Measurements from ENCODE around the gene SGK2.
"Not testable (repeated sequence)": the region's sequence is repeated elsewhere in the genome, so short reads cannot be mapped to it uniquely, and the experiment has no call there.

Gene SGK2

DNA sequence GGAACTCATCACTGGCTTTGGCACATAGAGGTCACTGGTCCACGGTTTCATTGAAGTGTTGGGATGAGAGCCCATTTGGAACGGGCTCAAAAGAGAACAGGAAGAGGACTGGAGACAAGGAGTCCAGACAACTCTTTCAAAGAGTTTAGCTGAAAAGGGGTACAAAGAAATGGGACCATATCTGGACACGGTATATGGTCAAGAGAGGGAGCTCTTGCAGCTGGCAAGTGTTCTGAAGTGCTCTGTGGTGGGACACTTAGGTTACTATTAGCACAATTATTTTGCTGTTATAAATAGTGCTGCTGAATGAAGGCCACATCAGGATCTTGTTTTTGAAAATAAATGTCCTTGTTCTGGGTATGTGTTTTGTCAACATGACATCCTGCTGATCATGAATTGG lies 4.6 kb downstream of the SGK2 start:
- DNase-seq (ENCODE audit: low spot score), result no peak
- FAIRE-seq, result no peak

DNA sequence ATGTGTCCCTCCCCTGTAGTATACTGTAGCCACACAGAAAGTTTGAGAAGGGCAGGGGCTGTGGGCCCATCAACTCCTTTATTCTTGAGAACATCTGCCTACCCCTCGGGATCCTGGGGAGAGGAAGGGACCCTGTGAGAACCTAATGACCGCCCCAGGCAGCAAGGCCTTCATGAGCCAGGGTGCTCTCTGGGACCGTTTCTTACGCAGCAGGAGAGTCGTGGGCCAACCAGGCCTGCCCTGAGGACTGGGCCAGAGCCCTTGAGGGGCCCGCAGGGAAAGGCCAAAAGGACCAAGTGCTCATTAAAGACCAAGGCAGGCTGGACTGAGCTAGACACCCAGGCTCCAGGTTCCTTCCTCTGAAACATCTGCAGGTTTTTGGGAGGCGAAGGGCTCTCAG lies 5.2 kb downstream of the SGK2 start:
- FAIRE-seq, result no peak
- DNase-seq (ENCODE audit: low spot score), result no peak

DNA sequence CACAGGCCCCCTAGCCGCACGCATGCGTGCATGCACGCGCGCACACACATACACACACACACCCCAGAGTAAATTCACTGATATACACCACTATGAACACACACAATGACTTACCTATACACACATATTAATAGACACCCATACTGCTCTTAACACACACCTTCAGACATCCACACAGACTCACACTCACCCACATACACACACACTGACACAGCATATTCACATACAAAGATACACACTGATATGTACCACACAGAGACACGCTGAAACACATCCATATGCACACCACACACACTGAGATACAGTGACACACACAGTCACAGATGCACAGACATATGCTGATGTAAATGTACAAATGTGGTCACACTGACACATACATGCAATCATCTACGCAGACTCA lies 5.6 kb downstream of the SGK2 start:
- DNase-seq (ENCODE audit: low spot score) (no peak), FAIRE-seq (no peak)

DNA sequence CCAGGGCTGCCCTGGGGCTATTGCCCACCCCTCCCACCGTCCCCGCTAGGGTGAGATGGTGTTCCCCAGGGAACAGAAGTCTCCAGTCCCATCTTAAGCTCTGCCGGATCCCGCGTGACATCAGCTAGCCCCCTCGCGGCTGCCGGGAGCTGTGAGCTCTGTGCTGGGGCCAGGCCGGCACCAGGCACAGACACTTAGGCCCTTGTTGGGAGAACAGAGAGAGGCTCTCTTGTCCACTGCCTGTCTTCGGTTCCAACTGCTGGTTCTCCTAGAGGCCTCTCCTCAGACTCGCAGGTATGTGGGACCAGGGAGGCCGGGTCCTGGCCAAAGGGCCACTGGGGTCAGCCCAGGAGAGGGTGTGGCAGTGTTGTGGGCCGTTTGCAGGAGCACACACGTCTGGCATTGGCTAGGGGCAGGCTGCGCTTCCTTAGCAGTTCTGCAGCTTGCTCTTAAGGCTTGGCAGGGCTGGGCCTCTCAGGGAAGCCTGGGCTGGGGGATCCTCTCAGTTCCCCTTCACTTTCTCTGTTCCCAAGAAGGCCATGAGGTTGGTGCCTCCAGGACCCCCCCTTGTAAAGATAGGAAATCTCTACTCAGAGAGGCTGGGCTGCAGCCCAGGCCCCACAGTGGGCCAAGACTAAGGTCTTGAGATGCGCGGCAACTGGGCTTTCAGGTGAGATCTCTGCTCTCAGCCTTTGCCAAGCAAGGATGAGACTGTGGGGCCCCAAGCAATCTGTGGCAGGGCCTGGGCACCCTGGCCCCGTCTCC lies 6.3 kb downstream of the SGK2 start:
- FAIRE-seq (no peak), DNase-seq (ENCODE audit: low spot score) (no peak)

DNA sequence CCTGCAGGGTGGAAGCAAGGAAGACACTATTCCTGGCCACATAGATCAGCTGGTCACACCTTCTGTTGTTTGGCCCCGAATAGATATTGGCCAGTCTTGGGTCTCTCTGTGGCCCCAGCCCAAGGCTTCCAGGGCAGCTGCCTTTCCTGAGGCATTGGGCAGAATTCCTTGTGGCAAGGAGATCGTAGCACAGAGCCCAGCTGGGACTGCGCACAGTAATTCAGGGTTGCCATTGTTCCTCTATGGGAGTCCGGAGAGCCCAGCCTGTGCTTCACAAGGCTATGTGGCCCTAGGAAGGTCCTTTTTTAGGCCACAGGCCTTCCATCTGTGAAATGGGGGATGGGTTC lies 6.9 kb downstream of the SGK2 start:
- no peak for FAIRE-seq
- no peak for DNase-seq (ENCODE audit: low spot score)

DNA sequence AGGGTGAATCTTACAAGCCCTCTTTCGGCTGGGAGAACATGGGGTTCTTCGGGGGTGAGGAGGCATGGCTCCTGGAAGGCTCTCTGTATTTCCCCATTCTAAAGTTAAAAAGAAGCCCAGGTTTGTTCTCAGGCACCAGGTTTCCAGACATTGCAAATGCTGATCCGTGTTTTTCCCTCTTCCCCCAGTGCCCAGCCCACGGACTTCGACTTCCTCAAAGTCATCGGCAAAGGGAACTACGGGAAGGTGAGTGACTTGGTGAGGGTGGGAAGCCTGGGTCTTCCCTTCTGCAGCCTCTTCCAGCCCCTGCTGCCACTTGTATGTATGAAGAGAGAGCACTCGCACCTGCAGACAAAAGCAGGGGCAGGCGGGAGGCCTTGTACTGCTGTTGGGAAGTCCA lies 8.7 kb downstream of the SGK2 start:
- FAIRE-seq (no peak), DNase-seq (ENCODE audit: low spot score) (no peak)

DNA sequence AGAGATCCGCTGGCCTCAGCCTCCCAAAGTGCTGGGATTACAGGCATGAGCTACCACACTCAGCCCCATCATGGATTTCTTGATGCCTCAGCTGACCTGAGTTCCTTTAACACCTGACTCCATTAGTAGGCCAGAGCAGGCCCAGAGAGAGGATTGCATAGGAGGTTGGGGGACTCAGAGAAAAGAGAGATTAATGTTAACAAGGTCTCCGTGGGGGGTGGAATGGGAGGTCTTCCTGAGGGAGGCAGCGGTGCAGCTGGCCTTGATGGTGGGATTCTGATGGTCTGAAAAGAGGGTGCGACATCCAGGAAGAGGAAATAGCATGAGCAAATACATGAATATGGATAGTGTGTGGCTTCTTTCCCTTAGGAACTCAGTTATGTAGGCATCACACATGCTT lies 9.9 kb downstream of the SGK2 start:
- FAIRE-seq, result no peak
- DNase-seq (ENCODE audit: low spot score), result no peak

DNA sequence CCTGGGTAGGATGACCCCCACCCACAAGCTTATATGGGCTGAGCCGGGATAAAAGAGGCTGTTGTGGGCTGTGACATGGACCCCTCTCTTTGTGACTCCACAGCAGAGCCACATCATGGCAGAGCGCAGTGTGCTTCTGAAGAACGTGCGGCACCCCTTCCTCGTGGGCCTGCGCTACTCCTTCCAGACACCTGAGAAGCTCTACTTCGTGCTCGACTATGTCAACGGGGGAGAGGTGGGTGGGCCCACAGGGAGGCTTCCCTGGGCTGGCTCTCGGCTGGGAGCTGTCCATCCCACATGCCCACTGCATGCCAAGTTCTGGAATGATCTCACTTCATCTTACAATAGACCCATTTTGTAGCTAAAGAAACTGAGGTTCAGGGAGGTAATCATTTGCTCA lies 10.5 kb downstream of the SGK2 start:
- no peak for FAIRE-seq
- DNase-seq (ENCODE audit: low spot score), result no peak

DNA sequence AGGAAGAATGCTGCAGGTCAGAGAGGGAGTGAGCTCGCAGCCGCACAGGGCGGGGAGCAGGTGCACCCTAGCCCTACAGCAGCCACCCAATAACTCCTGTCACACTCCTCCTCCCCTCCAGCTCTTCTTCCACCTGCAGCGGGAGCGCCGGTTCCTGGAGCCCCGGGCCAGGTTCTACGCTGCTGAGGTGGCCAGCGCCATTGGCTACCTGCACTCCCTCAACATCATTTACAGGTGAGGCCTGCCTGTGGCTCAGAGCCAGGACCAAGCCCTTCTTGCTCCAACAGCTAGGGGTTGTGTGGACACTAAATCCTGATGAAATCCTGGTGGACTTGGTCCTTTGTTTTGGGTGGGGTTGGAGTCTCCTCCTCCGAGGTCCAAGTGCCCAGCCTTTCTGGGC lies 11.7 kb downstream of the SGK2 start:
- DNase-seq (ENCODE audit: low spot score), result no peak
- FAIRE-seq, result no peak

DNA sequence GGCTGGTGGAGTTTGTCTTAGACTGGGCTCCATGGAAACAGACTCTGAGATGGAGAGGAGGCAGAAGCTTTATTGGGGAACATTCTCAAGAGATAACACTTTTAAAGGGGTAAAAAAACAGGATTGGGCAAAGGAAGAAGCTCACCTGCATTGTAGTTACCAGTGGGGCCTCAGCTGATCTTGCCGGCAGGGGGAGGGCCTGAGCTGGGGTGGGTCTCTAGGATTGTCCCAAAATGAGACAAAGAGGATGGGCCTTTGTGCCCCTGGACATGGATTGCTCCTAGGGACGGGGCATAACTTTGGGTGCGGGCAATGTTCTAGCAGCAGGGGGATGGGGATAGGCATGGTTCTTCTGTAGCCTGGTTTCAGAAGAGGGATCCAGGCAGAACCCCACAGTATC lies 12.5 kb downstream of the SGK2 start:
- DNase-seq (ENCODE audit: low spot score) (no peak), FAIRE-seq (no peak)

DNA sequence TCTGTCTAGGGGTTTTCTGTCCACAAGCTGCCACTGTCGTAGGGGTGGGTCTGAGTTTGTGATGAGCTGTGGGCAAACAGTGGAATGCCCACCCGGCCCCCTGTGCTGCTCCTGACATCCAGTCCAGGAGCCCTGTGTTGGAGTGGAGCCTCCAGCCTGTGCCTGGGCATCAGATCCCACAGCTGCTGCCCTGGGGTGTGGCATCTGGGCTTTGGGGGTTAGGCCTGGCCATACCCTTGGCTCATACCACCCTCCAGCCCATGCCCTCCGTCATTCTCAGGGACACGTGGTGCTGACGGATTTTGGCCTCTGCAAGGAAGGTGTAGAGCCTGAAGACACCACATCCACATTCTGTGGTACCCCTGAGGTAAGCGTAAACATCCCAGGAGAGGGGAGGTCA lies 12.9 kb downstream of the SGK2 start:
- no peak for FAIRE-seq
- DNase-seq (ENCODE audit: low spot score), result no peak

DNA sequence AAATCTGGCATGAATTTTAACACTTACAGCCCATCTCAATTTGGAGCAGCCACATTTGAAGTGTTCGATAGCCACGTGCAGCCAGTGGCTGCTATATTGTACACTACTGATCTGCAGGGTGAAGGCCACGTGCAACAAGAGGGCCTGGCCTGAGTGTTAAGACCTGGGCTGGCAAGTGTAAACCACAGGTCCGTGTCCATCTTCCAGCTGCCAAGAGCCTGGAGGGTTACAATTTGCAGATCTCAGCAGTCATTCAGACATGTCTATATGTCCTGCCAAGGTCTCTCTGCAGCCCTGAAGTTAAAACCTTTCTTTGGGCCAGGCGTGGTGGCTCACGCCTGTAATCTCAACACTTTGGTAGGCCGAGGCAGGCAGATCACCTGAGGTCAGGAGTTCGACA lies 14.1 kb downstream of the SGK2 start:
- FAIRE-seq (no peak), DNase-seq (ENCODE audit: low spot score) (no peak)

DNA sequence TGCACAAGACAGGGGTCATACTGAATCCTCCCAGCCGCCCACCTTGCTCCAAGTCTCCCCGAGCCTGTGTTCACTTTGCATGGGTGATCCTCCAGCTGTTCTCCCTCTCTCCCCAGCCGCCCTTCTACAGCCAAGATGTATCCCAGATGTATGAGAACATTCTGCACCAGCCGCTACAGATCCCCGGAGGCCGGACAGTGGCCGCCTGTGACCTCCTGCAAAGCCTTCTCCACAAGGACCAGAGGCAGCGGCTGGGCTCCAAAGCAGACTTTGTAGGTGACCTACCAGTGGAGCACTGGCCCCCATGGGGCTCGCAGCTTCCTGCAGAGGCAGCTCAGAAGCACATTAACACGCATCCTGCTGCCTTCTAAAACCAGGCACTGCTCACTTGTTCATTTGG lies 17.3 kb downstream of the SGK2 start:
- DNase-seq (ENCODE audit: low spot score) (no peak), FAIRE-seq (no peak)

DNA sequence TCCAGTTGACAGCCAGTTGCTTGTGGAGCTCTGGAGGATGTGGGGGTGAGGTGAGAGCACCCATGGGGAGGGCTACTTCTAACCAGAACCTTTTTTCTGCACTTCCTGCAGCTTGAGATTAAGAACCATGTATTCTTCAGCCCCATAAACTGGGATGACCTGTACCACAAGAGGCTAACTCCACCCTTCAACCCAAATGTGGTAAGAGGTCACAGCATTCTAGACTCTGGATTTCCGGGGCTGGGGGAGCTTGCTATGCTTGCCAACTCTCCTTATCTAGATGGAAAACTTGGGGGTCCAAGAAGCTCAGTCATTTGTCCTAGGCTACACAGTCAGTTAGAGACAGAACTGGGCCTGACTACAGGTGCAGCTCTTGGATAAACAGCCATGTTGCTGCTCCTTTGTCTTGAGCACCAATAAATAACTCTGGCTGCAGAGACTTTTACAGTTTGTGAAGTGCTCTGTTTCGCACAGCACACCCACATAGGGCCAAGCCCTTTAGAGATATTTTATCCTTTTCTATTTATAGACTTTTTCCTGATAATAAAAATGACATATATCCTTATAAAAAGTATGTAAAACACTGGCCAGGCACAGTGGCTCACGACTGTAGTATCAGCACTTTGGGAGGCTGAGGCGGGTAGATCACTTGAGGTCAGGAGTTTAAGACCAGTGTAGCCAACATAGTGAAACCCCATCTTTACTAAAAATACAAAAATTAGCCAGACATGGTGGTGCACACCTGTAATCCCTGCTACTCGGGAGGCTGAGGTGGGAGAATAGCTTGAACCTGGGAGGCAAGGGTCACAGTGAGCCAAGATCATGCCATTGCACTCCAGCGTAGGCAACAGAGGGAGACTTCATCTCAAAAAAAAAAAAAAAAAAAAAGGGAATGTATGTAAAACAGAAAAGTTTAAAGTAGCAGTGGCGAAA lies 21.3 kb downstream of the SGK2 start:
- no peak for FAIRE-seq
- no peak for DNase-seq (ENCODE audit: low spot score)

DNA sequence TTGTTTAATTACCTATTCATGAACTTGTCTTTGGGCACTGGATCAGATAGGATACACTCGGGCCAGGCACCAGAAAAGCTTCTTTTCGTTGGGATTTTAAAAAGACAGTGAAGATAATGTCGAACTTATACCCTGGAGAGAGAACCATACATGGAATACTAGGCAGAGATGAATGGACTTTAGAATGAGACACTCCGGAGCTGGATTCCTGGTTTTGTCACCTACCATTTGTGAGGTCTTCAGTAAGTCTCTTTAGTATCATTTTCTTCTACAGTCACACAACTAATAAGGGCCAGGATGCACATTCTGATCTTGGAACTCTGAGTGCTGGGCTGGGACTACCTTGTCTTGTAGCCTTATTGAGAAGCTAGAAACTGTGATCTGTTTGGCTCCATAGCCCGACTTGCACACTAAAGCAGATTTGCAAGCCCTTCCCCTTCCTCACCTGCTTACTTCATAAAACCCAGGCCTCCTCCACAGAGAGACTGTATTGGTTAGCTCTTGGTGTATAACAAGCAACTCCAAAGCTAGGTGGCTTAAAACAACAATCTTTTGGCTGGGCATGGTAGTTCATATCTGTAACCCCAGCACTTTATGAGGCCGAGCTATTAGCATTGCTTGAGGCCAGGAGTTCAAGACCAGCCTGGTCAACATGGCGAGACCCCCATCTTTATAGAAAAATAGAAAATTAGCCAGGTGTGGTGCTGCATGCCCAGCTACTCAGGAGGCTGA lies 24.5 kb downstream of the SGK2 start:
- no peak for DNase-seq (ENCODE audit: low spot score)
- no peak for FAIRE-seq

DNA sequence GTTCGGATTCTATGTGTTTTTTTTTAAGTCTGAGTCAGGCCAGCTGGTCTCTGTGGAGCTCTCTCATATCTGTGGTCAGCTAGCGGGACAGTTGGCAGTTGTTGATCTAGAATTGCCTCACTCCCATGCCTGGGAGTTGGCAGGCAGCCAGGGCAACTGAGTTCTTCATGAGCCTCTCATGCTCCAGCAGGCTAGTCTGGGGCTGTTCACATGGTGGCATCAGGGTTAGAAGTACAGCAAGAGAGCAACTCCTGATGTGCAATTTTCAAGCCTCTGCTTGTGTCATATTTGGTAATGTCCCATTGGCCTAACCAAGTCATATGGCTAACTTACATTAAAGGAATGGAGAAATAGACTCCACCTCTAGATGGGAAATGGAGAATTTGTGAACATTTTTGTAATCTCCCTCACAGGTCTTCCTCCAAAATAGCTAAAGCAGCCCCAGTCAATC lies 25.2 kb downstream of the SGK2 start:
- DNase-seq (ENCODE audit: low spot score) (peak; percentile 97), FAIRE-seq (peak; percentile 95)

DNA sequence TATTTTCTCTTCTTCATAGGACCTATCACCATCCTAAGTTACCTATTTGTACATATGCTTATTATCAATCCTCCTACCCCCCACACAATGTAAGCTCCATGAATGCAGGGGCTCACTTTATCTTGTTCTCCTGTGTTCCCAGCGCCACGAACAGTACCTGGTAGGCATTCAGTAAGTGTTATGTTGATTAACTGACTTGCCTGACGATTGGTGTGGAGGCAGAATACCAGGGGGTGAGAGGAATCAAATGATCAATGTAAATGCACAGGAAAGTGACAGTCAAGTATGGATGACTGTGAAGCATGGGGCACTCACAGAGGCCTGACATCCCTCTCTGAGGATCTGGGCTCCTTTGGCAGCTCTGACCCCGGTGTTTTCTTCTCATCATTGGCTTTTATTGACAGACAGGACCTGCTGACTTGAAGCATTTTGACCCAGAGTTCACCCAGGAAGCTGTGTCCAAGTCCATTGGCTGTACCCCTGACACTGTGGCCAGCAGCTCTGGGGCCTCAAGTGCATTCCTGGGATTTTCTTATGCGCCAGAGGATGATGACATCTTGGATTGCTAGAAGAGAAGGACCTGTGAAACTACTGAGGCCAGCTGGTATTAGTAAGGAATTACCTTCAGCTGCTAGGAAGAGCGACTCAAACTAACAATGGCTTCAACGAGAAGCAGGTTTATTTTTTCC lies 25.8 kb downstream of the SGK2 start:
- FAIRE-seq, result peak; percentile 51
- peak; percentile 86 for DNase-seq (ENCODE audit: low spot score)

DNA sequence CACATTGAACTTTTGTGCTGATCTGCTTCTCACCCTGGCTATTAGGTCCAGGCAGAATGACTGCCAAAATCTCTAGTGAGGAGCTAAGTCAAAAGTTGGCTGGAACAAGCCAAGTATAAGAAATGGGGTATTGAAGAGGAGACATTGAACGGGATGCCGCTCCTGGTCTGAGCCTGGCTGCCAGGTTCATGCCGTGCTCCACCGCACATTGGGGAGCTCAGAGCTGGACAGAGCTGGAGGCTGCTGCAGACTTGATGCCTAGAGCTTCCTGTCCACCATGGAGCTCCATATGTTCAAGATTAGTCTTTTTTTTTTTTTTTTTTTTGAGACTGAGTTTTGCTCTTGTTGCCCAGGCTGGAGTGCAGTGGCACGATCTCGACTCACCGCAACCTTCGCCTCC lies 27.8 kb downstream of the SGK2 start:
- no peak for FAIRE-seq
- DNase-seq (ENCODE audit: low spot score), result no peak

DNA sequence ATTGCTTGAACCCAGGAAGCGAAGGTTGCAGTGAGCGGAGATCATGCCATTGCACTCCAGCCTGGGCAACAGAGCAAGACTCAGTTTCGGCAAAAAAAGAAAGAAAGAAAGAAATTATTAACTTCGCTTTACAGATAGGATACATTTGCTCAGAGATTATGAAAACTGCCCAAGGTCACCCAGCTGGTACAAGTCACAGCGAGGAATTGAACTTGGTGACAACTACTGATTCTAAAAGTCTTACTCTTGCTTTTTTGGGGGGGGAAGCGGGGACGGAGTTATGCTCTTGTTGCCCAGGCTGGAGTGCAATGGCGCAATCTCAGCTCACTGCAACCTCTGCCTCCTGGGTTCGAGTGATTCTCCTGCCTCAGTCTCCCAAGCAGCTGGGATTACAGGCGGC lies 29.7 kb downstream of the SGK2 start:
- not testable (repeated sequence) for FAIRE-seq; DNase-seq (ENCODE audit: low spot score)

DNA sequence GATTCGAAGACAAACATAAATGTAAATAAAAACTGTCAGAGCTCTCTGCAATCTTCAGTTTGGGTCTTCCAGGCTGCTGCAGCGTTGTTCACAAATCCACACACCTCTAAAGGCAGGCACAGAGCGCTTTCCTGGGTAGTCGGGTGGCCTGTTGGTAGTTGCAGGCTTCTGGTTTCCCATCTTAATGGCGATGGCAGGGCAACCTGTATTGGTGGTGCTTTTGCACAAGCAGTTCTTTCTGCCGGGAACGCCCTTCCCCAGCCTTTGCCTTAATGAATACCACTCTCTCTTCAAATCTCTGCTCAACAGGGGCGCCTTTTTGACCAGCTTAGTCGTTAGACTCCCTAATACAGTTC lies 31.2 kb downstream of the SGK2 start:
- DNase-seq (ENCODE audit: low spot score) (no peak), FAIRE-seq (no peak)

All from RCC 7860 (cell line).